ENCODE results near the gene BORA. TPM values are rescaled to one million over a fixed set of nuclear protein-coding genes. Genes with fewer than 3 reads are reported as not detected.

The BORA gene
- polyA plus RNA-seq: 4.0 TPM in 1 of 2 replicates, not detected in the other

GRCh38 chr13:72727417-72728289, at the start of gene BORA, which contains the start of gene MZT1:
Gene BORA (plus strand): TSS chr13:72727923. CDS start chr13:72728941, 1,018 bp downstream.
Gene MZT1 (minus strand): TSS chr13:72727629. CDS start chr13:72727602, 27 bp downstream.

GRCh38 chr13:72781451-72782439, 54.0 kb downstream of the BORA start, which contains the start of the genes DIS3 and PIBF1:
Gene DIS3 (minus strand): TSS chr13:72781900. CDS start chr13:72781832, 68 bp downstream.
Gene PIBF1 (plus strand): TSS chr13:72782133. CDS start chr13:72783470, 1,337 bp downstream.

Other genes with a start within 250 kb of the BORA start
- gene MZT1, start 294 bp upstream of the BORA start, polyA plus RNA-seq: 44.8 and 56.8 TPM in 2 replicates
- 15.9 and 31.8 TPM in 2 replicates for gene DIS3, start 54.0 kb downstream of the BORA start, polyA plus RNA-seq
- gene PIBF1, start 54.2 kb downstream of the BORA start, polyA plus RNA-seq: 14.9 and 21.5 TPM in 2 replicates